Peyer's patch (tissue), 4 donors: ENCODE data around the gene CBX2. TPM values are rescaled to one million over a fixed set of nuclear protein-coding genes. Genes with fewer than 3 reads are reported as not detected.

Source experiments
- DNase-seq, 3 donors: peaks; one replicate each; pipeline ENCODE4 v3.0.0-alpha.2; 2017 to 2019
- H3K27ac ChIP-seq, 4 donors: fragments of 200-600 bp; sonication (generic); one replicate each; pipeline ENCODE4 v1.5.1; 2016 to 2019
- H3K27me3 ChIP-seq, 2 donors: fragments of 200-600 bp; sonication (generic); one replicate each; pipeline ENCODE4 v1.5.1; 2019
- H3K36me3 ChIP-seq, 3 donors: fragments of 200-600 bp; sonication (generic); one replicate each; pipeline ENCODE4 v1.5.1; 2016 to 2019
- H3K4me1 ChIP-seq, 4 donors: fragments of 200-600 bp; sonication (generic); one replicate each; pipeline ENCODE4 v1.5.1; 2016 to 2019
- H3K4me3 ChIP-seq, 4 donors: fragments of 200-600 bp; sonication (generic); 1 replicate in 3 of 4; 2 replicates in 1 of 4; pipeline ENCODE4 v1.5.1; 2016 to 2019; ENCODE audit warnings: mild to moderate bottlenecking in 1 of 4
- H3K9me3 ChIP-seq, 4 donors: fragments of 200-600 bp; sonication (generic); one replicate each; pipeline ENCODE4 v1.5.1; 2016 to 2019; ENCODE audit warnings: mild to moderate bottlenecking in 1 of 4
- POLR2A ChIP-seq, 2 donors: fragments of 450-650 bp; IDR thresholded peaks; one replicate each; pipeline ENCODE4 v1.5.1; 2017; ENCODE audit warnings: antibody characterized with exemption in 2 of 2, mild to moderate bottlenecking in 2 of 2, moderate library complexity in 2 of 2
- total RNA-seq, 4 donors: library from RNA; depleted of rRNA; stranded (reverse); fragments of >200 nt; gene quantifications; one replicate each; pipeline ENCODE4 v1.1.0, GENCODE V29; 2016
- TF ChIP-seq, protein P1 (sequence below), 6 experiments: fragments of 450-650 bp in 4 of 6; fragments of 200-600 bp in 2 of 6; sonication (generic) in 1 of 6; IDR thresholded peaks; one replicate each; pipeline ENCODE4 v1.5.1; 2017 to 2019; ENCODE audit warnings: antibody characterized with exemption in 6 of 6, mild to moderate bottlenecking in 3 of 6, moderate library complexity in 1 of 6

Gene CBX2
- under 1 TPM; 0.18 to 0.85 (median 0.81) TPM for total RNA-seq

DNA sequence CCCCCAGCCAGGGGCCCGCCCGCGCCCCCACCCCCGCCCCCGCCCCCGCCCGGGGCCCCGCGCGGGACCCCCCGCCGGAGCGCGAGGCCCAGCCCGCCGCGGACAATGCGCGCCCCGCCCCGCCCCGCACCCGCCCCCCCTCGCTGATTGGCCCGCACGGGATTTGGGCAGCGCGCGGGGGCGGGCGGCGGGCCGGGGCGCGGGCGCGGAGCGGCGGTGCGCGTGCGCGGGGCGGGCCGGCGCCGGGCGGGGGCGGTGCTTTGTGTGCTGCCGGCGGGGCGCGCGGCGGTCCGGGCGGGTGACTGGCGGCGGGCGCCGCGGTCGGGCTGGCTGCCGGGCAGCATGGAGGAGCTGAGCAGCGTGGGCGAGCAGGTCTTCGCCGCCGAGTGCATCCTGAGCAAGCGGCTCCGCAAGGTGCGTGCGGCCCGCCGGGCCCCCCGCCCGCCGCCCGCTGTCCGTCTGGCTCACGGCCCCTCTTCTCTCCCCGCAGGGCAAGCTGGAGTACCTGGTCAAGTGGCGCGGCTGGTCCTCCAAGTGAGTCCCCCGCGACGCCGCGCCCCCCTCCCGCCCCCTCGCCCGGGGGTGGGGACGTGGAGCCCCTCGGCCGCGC, at the start of gene CBX2:
Gene CBX2, plus strand, starts transcription at position 255 of the 610 bp plus-strand sequence. Its CDS starts 88 bp downstream, at position 343.
- peak; percentile 51 to 87 (median 84) for DNase-seq
- Histone ChIP-seq H3K9me3 (no peaks in the 10 kb centered on the region), H3K4me1 (peaks cover 2 to 20% (median 8%) of the 10 kb centered on the region in 4 donors), H3K4me3 (peak within 1 kb of the TSS; percentile 42 to 79 (median 65)), H3K27ac (peak within 1 kb of the TSS in 1 of 4 donors; percentile 28), H3K36me3 (no peaks in the 10 kb centered on the region), H3K27me3 (peaks cover 0 to 35% of the 10 kb centered on the region in 2 donors)
- TF ChIP-seq POLR2A (IDR thresholded peaks at IDR 0.05): no peak
- TF ChIP-seq, protein P1, sequence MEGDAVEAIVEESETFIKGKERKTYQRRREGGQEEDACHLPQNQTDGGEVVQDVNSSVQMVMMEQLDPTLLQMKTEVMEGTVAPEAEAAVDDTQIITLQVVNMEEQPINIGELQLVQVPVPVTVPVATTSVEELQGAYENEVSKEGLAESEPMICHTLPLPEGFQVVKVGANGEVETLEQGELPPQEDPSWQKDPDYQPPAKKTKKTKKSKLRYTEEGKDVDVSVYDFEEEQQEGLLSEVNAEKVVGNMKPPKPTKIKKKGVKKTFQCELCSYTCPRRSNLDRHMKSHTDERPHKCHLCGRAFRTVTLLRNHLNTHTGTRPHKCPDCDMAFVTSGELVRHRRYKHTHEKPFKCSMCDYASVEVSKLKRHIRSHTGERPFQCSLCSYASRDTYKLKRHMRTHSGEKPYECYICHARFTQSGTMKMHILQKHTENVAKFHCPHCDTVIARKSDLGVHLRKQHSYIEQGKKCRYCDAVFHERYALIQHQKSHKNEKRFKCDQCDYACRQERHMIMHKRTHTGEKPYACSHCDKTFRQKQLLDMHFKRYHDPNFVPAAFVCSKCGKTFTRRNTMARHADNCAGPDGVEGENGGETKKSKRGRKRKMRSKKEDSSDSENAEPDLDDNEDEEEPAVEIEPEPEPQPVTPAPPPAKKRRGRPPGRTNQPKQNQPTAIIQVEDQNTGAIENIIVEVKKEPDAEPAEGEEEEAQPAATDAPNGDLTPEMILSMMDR (IDR thresholded peaks at IDR 0.05): no peak

DNA sequence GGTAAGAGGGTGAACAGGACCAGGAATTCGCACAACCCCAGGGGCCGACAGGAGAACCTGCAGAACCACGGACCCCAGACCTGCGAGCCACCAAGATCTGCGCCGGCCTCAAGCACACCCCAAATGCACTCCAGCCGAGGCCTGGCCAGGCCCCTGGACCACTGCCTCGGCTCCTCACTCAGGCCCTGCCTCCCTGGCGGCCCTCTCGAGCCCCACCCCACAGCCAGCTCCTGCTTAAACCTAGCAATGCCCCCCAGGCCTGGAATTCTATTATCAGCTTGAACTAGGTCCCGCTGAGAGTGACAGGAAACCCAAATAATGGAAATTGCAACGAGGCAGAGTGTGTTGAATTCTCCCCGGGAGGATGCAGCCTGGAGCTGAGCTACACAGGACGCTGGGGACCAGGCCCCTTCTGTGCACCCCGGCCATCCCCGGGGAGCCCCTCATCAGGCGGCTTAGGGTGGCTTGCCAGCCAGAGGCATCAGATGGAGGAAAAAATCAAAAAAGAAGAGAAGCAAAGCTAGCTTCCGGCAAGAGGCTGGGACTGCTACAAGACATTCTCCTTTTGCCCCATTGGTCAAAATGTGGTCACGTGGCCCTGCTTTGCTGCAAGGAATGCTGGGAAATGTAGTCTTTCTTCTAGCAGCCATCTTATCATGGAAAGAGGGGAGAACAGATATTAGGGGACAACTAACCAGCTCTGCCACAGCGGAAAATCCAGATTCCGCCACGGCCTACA, 49.6 kb upstream of the CBX2 start:
- H3K4me3 ChIP-seq: peak overlapping the region; percentile 17 to 49 (median 41)
- TF ChIP-seq, protein P1 (IDR thresholded peaks at IDR 0.05): no peak
- TF ChIP-seq POLR2A (IDR thresholded peaks at IDR 0.05): no peak
- peaks cover 0 to 19% (median 2%) of the 10 kb centered on the region in 4 donors for H3K4me1 ChIP-seq
- peak overlapping the region in 1 of 4 donors; percentile 49 for H3K27ac ChIP-seq
- no peaks in the 10 kb centered on the region for H3K9me3 ChIP-seq
- H3K36me3 ChIP-seq: no peaks in the 10 kb centered on the region
- peak; percentile 80 to 94 (median 91) for DNase-seq
- no peaks in the 10 kb centered on the region for H3K27me3 ChIP-seq

DNA sequence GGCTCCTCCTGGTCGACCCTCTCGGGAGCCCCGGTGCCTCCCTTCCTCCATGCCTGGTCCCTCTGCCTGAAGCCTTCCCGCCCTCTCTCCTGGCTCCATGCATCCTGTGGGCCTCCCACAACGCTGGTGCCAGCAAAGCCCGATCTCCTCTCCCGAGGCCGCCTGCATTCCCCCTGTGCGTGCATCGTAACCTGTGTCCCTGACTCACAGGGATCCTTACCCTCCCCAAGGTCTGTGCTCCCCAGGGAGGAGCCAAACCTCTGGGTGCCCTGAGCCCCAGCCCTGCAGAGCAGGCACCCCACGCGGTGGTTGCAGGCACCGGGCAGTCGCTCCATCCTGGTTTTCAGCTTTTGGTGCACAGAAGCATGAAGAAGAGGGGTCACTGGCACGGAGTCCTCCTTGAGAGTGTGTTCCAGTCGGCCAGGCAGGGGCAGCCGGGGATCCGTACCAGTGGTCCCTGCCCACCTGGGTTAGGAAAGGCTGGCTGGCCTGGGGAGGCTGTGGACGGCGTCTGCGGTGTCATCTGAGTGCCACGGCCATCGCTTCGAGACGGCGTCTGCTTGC, 49.0 kb upstream of the CBX2 start:
- Histone ChIP-seq H3K4me3 (peak overlapping the region in 1 of 4 donors; percentile 46), H3K27me3 (no peaks in the 10 kb centered on the region), H3K27ac (no peak overlapping the region), H3K4me1 (peaks cover 0 to 23% (median 2%) of the 10 kb centered on the region in 4 donors), H3K36me3 (no peaks in the 10 kb centered on the region), H3K9me3 (no peaks in the 10 kb centered on the region)
- peak in 1 of 3 donors; percentile 43 for DNase-seq
- TF ChIP-seq, protein P1 (IDR thresholded peaks at IDR 0.05): no peak
- no peak for TF ChIP-seq POLR2A (IDR thresholded peaks at IDR 0.05)

DNA sequence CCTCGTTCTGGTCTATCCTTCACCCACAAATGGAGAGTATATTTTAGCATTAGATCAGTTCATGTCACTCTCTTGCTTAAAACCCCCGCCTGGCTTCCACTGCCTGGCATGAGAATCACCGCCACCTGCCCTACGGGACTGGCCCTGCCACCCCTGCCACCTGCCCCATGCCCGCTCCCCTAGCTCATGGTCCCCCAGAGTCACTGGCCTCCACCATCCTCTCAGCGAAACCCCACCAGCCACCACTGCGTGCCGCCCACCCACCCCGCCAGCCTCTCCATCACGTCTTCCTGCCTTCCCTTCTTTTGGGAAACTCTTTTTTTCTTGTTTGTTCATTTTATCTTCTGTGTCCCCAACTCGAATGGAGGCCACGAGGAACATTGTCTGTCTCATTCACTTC, 48.2 kb upstream of the CBX2 start:
- no peak for DNase-seq
- Histone ChIP-seq H3K4me3 (no peak overlapping the region), H3K9me3 (no peaks in the 10 kb centered on the region), H3K27me3 (no peaks in the 10 kb centered on the region), H3K36me3 (no peaks in the 10 kb centered on the region), H3K4me1 (peaks cover 0 to 23% (median 2%) of the 10 kb centered on the region in 4 donors), H3K27ac (no peak overlapping the region)
- TF ChIP-seq, protein P1 (IDR thresholded peaks at IDR 0.05): no peak
- no peak for TF ChIP-seq POLR2A (IDR thresholded peaks at IDR 0.05)

DNA sequence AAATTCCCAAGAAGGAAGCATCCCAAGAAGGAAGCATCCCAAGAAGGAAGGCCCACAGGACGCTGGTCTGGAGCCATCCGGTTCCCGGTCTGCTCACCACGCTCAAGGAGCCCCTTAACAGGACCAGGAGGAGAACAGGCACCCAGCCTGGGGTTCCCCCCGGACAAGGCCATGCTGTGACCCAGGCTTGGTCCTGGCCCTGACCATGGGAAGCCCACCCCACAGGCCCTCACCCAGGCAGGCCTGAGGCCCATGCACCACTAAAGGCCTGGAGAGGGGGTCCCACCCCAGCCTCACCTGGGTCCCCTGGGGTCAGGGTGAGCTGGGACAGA, 47.5 kb upstream of the CBX2 start:
- TF ChIP-seq, protein P1 (IDR thresholded peaks at IDR 0.05): no peak
- no peak for TF ChIP-seq POLR2A (IDR thresholded peaks at IDR 0.05)
- H3K27ac ChIP-seq: peak overlapping the region in 2 of 4 donors; percentile 37 to 52
- H3K4me1 ChIP-seq: peaks cover 0 to 23% (median 2%) of the 10 kb centered on the region in 4 donors
- no peak overlapping the region for H3K4me3 ChIP-seq
- no peaks in the 10 kb centered on the region for H3K9me3 ChIP-seq
- no peaks in the 10 kb centered on the region for H3K36me3 ChIP-seq
- H3K27me3 ChIP-seq: no peaks in the 10 kb centered on the region
- DNase-seq: no peak
